VCaP (cell line): ENCODE measurements around the gene ABCC3.

Experiments used
- H3K27ac ChIP-seq: fragments of 450-650 bp; 2 replicates; pipeline ENCODE4 v1.5.1; 2017
- TF ChIP-seq, protein P1 (sequence below): fragments of 450-650 bp; conservative IDR thresholded peaks from 2 replicates; pipeline ENCODE4 v1.5.1; 2017; ENCODE audit warnings: mild to moderate bottlenecking, moderate library complexity

ABCC3 gene

GRCh38 chr17:50697663-50698272 is 63.1 kb downstream of the ABCC3 start:
- TF ChIP-seq, protein P1, sequence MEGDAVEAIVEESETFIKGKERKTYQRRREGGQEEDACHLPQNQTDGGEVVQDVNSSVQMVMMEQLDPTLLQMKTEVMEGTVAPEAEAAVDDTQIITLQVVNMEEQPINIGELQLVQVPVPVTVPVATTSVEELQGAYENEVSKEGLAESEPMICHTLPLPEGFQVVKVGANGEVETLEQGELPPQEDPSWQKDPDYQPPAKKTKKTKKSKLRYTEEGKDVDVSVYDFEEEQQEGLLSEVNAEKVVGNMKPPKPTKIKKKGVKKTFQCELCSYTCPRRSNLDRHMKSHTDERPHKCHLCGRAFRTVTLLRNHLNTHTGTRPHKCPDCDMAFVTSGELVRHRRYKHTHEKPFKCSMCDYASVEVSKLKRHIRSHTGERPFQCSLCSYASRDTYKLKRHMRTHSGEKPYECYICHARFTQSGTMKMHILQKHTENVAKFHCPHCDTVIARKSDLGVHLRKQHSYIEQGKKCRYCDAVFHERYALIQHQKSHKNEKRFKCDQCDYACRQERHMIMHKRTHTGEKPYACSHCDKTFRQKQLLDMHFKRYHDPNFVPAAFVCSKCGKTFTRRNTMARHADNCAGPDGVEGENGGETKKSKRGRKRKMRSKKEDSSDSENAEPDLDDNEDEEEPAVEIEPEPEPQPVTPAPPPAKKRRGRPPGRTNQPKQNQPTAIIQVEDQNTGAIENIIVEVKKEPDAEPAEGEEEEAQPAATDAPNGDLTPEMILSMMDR: peak; percentile 49
- peak overlapping the region; percentile 99 for H3K27ac ChIP-seq

GRCh38 chr17:50699410-50699809 is 64.7 kb downstream of the ABCC3 start:
- TF ChIP-seq, protein P1: no peak
- peak overlapping the region; percentile 99 for H3K27ac ChIP-seq

DNA sequence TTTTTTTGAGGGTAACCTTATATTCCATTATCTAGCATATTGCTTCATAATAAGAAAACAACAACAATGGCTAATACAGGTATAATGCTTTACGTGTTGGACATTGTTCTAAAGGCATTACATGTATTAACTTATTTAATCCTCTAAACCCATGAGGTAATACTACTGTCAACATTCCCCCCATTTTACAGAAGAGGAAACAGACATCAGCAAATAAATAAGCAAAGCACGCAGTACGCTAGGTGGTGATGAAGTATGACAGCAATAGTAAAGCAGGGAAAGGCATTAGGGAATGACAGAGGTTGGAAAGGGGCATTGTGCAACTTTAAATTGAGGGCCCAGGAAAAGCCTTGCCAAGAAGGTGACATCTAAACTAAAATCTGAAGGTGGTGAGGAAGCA is 68.5 kb downstream of the ABCC3 start:
- TF ChIP-seq, protein P1: no peak

DNA sequence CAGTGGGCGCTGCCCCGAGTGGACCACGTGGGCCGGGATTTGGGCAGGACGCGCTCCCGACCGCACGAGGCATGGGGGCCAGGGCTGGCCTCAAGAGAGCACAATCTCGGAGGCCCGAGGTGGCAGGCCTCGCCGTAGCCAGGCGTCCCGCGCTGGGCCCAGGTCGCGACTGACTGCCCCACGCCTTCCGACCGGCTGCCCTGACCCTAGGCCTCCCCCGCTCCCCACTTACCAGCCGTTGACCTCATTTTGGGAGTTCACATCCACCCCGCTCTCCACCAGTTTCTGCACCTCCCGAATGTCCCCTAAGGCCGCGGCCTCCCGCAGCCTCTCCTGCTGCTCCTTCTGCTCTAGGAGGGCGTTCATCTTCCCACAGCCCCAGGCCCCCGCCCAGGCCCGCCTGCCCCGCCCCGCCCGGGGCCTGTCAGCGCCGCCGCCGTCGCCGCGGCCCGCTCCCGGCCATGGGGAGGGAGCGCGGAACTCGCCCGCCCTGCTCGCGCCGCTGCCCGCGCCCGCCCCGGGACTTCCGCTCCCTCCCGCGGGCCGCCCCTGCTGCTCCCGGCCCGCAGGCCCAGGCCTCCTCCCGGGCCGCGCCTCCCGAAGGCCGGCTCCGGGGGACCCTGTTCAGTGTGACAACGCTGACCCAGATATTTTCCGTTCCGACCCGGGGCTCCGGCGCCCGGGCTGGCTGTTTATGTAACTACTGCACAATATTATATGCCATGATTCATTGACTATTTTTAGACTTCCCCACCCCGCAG is 72.8 kb downstream of the ABCC3 start, which contains the start of gene ANKRD40:
ANKRD40 (minus strand) TSS at position 626 of the 761 bp plus-strand sequence; CDS start at position 366, 260 bp downstream.
- TF ChIP-seq, protein P1: no peak
- peak within 1 kb of the TSS; percentile 100 for H3K27ac ChIP-seq

More for the DNA sequence above, 68.5 kb downstream of the ABCC3 start:
- no peak overlapping the region for H3K27ac ChIP-seq

GRCh38 chr17:50708050-50709000 is 73.6 kb downstream of the ABCC3 start:
- TF ChIP-seq, protein P1: no peak
- peak overlapping the region; percentile 100 for H3K27ac ChIP-seq

GRCh38 chr17:50709053-50709452 is 74.4 kb downstream of the ABCC3 start:
- peak overlapping the region; percentile 100 for H3K27ac ChIP-seq

DNA sequence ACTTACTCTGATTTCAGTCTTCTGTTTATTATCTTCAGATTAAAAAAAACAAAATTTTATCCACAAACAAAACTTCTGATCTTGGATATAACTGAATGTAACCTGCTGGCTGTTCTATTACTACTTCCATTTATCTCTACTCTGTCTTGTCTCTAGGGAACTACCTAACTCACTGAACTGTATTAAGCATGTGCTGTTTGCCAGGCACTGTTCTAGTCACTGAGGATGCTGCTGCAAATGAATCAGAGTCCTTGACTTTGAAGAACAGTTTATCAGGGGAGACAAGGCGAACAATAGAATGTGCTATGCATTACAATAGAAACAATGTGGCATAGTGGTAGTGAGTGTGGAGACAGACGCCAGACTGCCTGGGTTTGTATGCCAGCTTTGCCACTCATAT is 75.3 kb downstream of the ABCC3 start:
- TF ChIP-seq, protein P1: no peak
- H3K27ac ChIP-seq: peak overlapping the region; percentile 100
